Measurements from ENCODE around the gene PADI4. TPM values are rescaled to one million over a fixed set of nuclear protein-coding genes. Genes with fewer than 3 reads are reported as not detected.

PADI4 gene
- total RNA-seq, 1 experiment from 2014 or later, result not detected

GRCh38 chr1:17265950-17266349 is 42.0 kb upstream of the PADI4 start:
- Histone ChIP-seq H3K9me2 (replicated peaks; ENCODE audit: insufficient read depth, low read length) (no peaks in the 10 kb centered on the region), H3K27me3 (ENCODE audit: low read length) (no peaks in the 10 kb centered on the region), H3K4me2 (ENCODE audit: low read depth, low read length, poor library complexity, severe bottlenecking) (no peak overlapping the region), H3K4me1 (ENCODE audit: low read length) (no peaks in the 10 kb centered on the region), H3K79me2 (ENCODE audit: low read length) (no peaks in the 10 kb centered on the region), H3K36me3 (ENCODE audit: insufficient read depth, low read length) (no peaks in the 10 kb centered on the region), H3K9ac (ENCODE audit: low read length) (no peak overlapping the region), H3K9me3 (ENCODE audit: low read length) (no peaks in the 10 kb centered on the region), H2AFZ (ENCODE audit: low read length) (no peak overlapping the region), H4K20me1 (ENCODE audit: insufficient read depth, low read depth, low read length) (no peaks in the 10 kb centered on the region), H3K4me3 (ENCODE audit: low read length) (no peak overlapping the region), H3K27ac (ENCODE audit: low read length) (no peak overlapping the region)
- DNase-seq, result no peak

- H3K4me3 ChIP-seq (ENCODE audit: low read length), result no peak overlapping the region
- no peaks in the 10 kb centered on the region for H3K27me3 ChIP-seq (ENCODE audit: low read length)
- no peak overlapping the region for H3K4me2 ChIP-seq (ENCODE audit: low read depth, low read length, poor library complexity, severe bottlenecking)
- no peaks in the 10 kb centered on the region for H3K4me1 ChIP-seq (ENCODE audit: low read length)
- no peak overlapping the region for H3K9ac ChIP-seq (ENCODE audit: low read length)
- no peaks in the 10 kb centered on the region for H3K79me2 ChIP-seq (ENCODE audit: low read length)
- DNase-seq, result no peak
- H2AFZ ChIP-seq (ENCODE audit: low read length), result no peak overlapping the region
- no peak overlapping the region for H3K27ac ChIP-seq (ENCODE audit: low read length)
- no peaks in the 10 kb centered on the region for H3K36me3 ChIP-seq (ENCODE audit: insufficient read depth, low read length)
- no peaks in the 10 kb centered on the region for H3K9me2 ChIP-seq (replicated peaks; ENCODE audit: insufficient read depth, low read length)
- no peaks in the 10 kb centered on the region for H3K9me3 ChIP-seq (ENCODE audit: low read length)
- no peaks in the 10 kb centered on the region for H4K20me1 ChIP-seq (ENCODE audit: insufficient read depth, low read depth, low read length)
These were observed 36.9 kb upstream of the PADI4 start for GRCh38 chr1:17270891-17271765.

- no peaks in the 10 kb centered on the region for H3K9me3 ChIP-seq (ENCODE audit: low read length)
- H3K4me1 ChIP-seq (ENCODE audit: low read length), result no peaks in the 10 kb centered on the region
- no peak overlapping the region for H3K27ac ChIP-seq (ENCODE audit: low read length)
- no peak for DNase-seq
- H3K79me2 ChIP-seq (ENCODE audit: low read length), result no peaks in the 10 kb centered on the region
- no peak overlapping the region for H3K4me2 ChIP-seq (ENCODE audit: low read depth, low read length, poor library complexity, severe bottlenecking)
- no peak overlapping the region for H2AFZ ChIP-seq (ENCODE audit: low read length)
- no peaks in the 10 kb centered on the region for H3K36me3 ChIP-seq (ENCODE audit: insufficient read depth, low read length)
- no peak overlapping the region for H3K9ac ChIP-seq (ENCODE audit: low read length)
- no peaks in the 10 kb centered on the region for H3K9me2 ChIP-seq (replicated peaks; ENCODE audit: insufficient read depth, low read length)
- no peak overlapping the region for H3K4me3 ChIP-seq (ENCODE audit: low read length)
- H4K20me1 ChIP-seq (ENCODE audit: insufficient read depth, low read depth, low read length), result no peaks in the 10 kb centered on the region
- no peaks in the 10 kb centered on the region for H3K27me3 ChIP-seq (ENCODE audit: low read length)
These were observed 35.9 kb upstream of the PADI4 start for GRCh38 chr1:17272066-17272465.

GRCh38 chr1:17272646-17273045 is 35.4 kb upstream of the PADI4 start:
- H2AFZ ChIP-seq (ENCODE audit: low read length), result no peak overlapping the region
- H3K4me1 ChIP-seq (ENCODE audit: low read length), result no peaks in the 10 kb centered on the region
- no peak for DNase-seq
- no peaks in the 10 kb centered on the region for H3K79me2 ChIP-seq (ENCODE audit: low read length)
- no peak overlapping the region for H3K4me3 ChIP-seq (ENCODE audit: low read length)
- no peak overlapping the region for H3K4me2 ChIP-seq (ENCODE audit: low read depth, low read length, poor library complexity, severe bottlenecking)
- H3K9me2 ChIP-seq (replicated peaks; ENCODE audit: insufficient read depth, low read length), result no peaks in the 10 kb centered on the region
- H3K9ac ChIP-seq (ENCODE audit: low read length), result no peak overlapping the region
- H3K36me3 ChIP-seq (ENCODE audit: insufficient read depth, low read length), result no peaks in the 10 kb centered on the region
- no peak overlapping the region for H3K27ac ChIP-seq (ENCODE audit: low read length)
- H3K9me3 ChIP-seq (ENCODE audit: low read length), result no peaks in the 10 kb centered on the region
- no peaks in the 10 kb centered on the region for H4K20me1 ChIP-seq (ENCODE audit: insufficient read depth, low read depth, low read length)
- H3K27me3 ChIP-seq (ENCODE audit: low read length), result no peaks in the 10 kb centered on the region

- H2AFZ ChIP-seq (ENCODE audit: low read length), result no peak overlapping the region
- H3K27ac ChIP-seq (ENCODE audit: low read length), result no peak overlapping the region
- H3K9me3 ChIP-seq (ENCODE audit: low read length), result no peaks in the 10 kb centered on the region
- H3K4me3 ChIP-seq (ENCODE audit: low read length), result no peak overlapping the region
- no peaks in the 10 kb centered on the region for H3K4me1 ChIP-seq (ENCODE audit: low read length)
- no peak overlapping the region for H3K4me2 ChIP-seq (ENCODE audit: low read depth, low read length, poor library complexity, severe bottlenecking)
- DNase-seq, result peak; percentile 6
- H3K9me2 ChIP-seq (replicated peaks; ENCODE audit: insufficient read depth, low read length), result no peaks in the 10 kb centered on the region
- no peaks in the 10 kb centered on the region for H3K79me2 ChIP-seq (ENCODE audit: low read length)
- H3K27me3 ChIP-seq (ENCODE audit: low read length), result no peaks in the 10 kb centered on the region
- no peak overlapping the region for H3K9ac ChIP-seq (ENCODE audit: low read length)
- H3K36me3 ChIP-seq (ENCODE audit: insufficient read depth, low read length), result no peaks in the 10 kb centered on the region
- no peaks in the 10 kb centered on the region for H4K20me1 ChIP-seq (ENCODE audit: insufficient read depth, low read depth, low read length)
These were observed 34.9 kb upstream of the PADI4 start for GRCh38 chr1:17273096-17273495.

GRCh38 chr1:17274186-17275170 is 33.5 kb upstream of the PADI4 start:
- Histone ChIP-seq H3K9me3 (ENCODE audit: low read length) (no peaks in the 10 kb centered on the region), H3K4me3 (ENCODE audit: low read length) (no peak overlapping the region), H4K20me1 (ENCODE audit: insufficient read depth, low read depth, low read length) (no peaks in the 10 kb centered on the region), H3K79me2 (ENCODE audit: low read length) (no peaks in the 10 kb centered on the region), H3K27ac (ENCODE audit: low read length) (no peak overlapping the region), H3K27me3 (ENCODE audit: low read length) (no peaks in the 10 kb centered on the region), H3K9ac (ENCODE audit: low read length) (no peak overlapping the region), H2AFZ (ENCODE audit: low read length) (no peak overlapping the region), H3K9me2 (replicated peaks; ENCODE audit: insufficient read depth, low read length) (no peaks in the 10 kb centered on the region), H3K4me1 (ENCODE audit: low read length) (no peaks in the 10 kb centered on the region), H3K36me3 (ENCODE audit: insufficient read depth, low read length) (no peaks in the 10 kb centered on the region), H3K4me2 (ENCODE audit: low read depth, low read length, poor library complexity, severe bottlenecking) (no peak overlapping the region)
- DNase-seq, result peak; percentile 84

GRCh38 chr1:17276568-17276967 is 31.4 kb upstream of the PADI4 start:
- Histone ChIP-seq H3K9me3 (ENCODE audit: low read length) (no peaks in the 10 kb centered on the region), H3K79me2 (ENCODE audit: low read length) (no peaks in the 10 kb centered on the region), H3K4me1 (ENCODE audit: low read length) (no peaks in the 10 kb centered on the region), H3K27me3 (ENCODE audit: low read length) (no peaks in the 10 kb centered on the region), H3K9me2 (replicated peaks; ENCODE audit: insufficient read depth, low read length) (no peaks in the 10 kb centered on the region), H4K20me1 (ENCODE audit: insufficient read depth, low read depth, low read length) (no peaks in the 10 kb centered on the region), H3K4me3 (ENCODE audit: low read length) (no peak overlapping the region), H2AFZ (ENCODE audit: low read length) (no peak overlapping the region), H3K36me3 (ENCODE audit: insufficient read depth, low read length) (no peaks in the 10 kb centered on the region), H3K27ac (ENCODE audit: low read length) (no peak overlapping the region), H3K4me2 (ENCODE audit: low read depth, low read length, poor library complexity, severe bottlenecking) (no peak overlapping the region), H3K9ac (ENCODE audit: low read length) (no peak overlapping the region)
- no peak for DNase-seq

GRCh38 chr1:17277511-17278159 is 30.4 kb upstream of the PADI4 start:
- Histone ChIP-seq H3K4me3 (ENCODE audit: low read length) (no peak overlapping the region), H3K79me2 (ENCODE audit: low read length) (no peaks in the 10 kb centered on the region), H4K20me1 (ENCODE audit: insufficient read depth, low read depth, low read length) (no peaks in the 10 kb centered on the region), H3K4me1 (ENCODE audit: low read length) (no peaks in the 10 kb centered on the region), H3K9me3 (ENCODE audit: low read length) (no peaks in the 10 kb centered on the region), H3K9ac (ENCODE audit: low read length) (no peak overlapping the region), H3K9me2 (replicated peaks; ENCODE audit: insufficient read depth, low read length) (no peaks in the 10 kb centered on the region), H2AFZ (ENCODE audit: low read length) (no peak overlapping the region), H3K4me2 (ENCODE audit: low read depth, low read length, poor library complexity, severe bottlenecking) (no peak overlapping the region), H3K36me3 (ENCODE audit: insufficient read depth, low read length) (no peaks in the 10 kb centered on the region), H3K27ac (ENCODE audit: low read length) (no peak overlapping the region), H3K27me3 (ENCODE audit: low read length) (no peaks in the 10 kb centered on the region)
- no peak for DNase-seq
